T-helper 2 cell (primary cell): Measurements from ENCODE around the gene QRICH2.
A peak's percentile ranks its signal among the peaks of the same experiment; 100 is the strongest.
"Not testable (repeated sequence)": the region's sequence is repeated elsewhere in the genome, so short reads cannot be mapped to it uniquely, and the experiment has no call there.

Experiments used
- DNase-seq, 5 experiments: peaks; one replicate each; pipeline versions ENCODE4 v3.0.0 to v3.0.0-alpha.2; 2012 to 2022

QRICH2 gene

DNA sequence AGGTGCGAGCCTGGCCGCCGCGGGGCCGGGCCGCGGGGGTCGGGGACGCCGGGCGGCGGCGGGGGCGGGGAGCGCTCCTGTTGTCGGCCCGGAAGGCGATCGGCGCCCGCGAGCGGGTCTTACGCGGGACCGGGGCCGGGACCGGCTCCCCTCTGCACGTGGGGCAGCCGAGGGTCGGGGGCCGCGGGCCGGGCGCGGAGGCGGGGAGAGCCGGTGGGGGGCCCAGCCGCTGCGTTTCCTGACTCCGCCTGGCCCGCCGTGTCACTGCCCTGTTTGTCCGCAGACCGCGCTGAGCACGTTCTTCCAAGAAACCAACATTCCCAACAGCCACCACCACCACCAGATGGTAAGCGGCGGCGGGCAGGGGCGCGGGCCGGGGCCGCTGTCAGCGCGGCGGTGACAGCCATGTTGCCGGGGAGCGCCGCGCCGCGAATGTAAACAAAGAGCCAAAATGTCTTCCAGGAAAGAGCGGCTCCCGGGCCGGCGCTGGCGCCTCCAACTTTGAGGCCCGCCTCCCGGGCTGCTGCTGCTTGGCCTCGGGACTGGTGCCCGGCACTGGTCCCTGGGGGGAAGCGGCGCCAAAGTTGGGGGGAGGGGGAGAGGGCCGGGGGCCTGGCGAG is 42.3 kb downstream of the QRICH2 start:
- DNase-seq: peak in 4 of 5 experiments; percentile 39 to 68 (median 56)

DNA sequence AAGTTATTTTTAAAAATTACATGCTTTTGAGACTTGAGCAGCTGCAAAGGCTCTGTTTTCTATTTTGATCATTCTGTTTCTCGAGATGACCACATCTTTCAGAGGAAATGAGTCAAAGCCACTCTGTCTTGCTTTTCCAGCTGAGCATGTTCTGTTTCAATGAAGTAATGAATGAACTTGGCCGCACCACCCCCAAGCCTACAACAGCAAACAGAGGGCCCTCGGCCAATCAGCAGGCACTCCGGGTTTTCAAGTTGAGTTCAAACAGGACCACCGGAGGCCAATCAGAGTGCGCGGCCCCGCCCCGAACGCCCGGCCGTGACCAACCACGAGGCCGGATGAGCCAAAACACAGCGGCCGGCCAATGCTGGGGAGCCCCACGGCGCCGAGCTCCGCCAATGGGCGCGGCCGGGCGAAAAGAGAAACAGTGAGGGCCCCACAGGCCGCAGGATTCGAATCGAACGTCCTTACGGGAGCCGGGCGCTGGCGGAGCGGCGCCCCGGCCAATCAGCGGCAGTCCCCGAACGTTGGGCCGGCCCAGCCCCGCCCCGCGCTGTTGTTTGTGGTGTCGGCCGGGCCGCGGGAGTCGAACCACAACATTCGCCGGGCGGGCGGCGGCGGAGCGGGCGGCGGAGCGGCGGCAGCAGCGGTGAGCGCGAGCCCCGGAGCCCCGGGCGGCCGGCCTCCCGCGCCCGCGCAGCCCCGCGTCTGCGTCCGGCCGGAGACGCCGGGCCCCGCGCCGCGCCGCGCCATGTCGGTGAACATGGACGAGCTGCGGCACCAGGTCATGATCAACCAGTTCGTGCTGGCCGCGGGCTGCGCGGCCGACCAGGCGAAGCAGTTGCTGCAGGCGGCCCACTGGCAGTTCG is 43.1 kb downstream of the QRICH2 start, which contains the start of gene UBALD2:
Gene UBALD2, plus strand, starts transcription at position 594 of the 869 bp plus-strand sequence. Its CDS starts 158 bp downstream, at position 752.
- peak; percentile 92 to 100 (median 99) for DNase-seq

DNA sequence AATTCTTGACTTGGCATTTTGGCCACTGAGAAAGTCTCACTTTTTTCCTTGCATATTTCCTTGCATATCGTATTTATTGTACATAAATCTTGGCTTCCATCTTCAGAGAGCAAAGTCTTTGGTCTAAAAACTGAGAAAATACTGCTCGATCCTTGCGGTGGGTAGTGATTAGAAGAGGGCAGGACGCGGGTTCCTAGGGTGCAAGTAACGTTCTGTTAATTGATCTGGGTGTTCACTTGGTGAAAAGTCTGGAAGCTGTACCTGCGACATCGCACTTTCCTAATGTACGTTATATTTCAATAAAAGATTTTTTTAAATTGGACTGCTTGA is 43.7 kb downstream of the QRICH2 start:
- DNase-seq: peak in 1 of 5 experiments; percentile 88

DNA sequence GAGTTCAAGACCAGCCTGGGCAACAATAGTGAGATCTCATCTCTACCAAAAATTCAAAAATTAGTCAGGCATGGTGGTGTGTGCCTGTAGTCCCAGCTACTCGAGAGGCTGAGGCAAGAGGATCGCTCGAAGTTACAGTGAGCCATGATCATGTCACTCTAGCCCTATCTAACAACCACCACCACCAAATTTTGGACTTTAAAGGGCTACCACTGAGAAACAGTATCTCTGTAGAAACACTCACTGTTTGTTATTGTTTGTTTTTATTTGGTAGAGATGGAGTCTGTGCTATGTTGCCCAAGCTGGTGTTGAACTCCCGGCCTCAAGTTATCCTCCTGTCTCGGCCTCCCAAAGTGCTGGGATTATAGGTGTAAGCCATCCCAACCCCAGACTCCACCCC is 44.2 kb downstream of the QRICH2 start:
- no peak for DNase-seq

DNA sequence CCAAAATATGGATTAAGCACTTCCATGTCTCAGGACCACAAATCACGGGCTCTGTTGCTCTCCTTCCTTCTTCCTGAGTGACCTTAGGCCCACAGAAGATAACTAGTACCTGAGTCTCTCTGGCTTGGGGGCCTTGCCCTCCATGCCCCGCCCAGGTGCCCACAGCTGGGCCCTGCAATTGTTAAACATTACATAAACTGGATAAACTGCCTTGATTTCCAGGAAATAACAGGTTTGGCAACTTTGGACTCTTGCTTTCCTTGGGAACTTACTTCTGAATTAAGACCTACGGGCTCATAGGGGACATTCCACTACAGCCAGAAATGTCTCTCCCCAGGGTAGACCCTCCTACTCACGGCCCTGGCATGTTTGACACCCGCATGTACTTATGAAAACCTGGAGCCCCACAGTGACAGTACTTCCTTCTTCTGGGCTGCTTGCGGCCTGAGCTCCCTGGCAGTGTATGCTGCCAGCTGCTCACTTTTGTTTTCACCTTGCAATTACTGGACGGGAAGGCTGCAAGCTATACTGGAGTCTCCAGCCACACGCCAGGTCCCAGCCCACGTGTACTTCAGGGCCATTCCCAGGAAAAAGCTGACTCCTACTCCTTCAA is 45.2 kb downstream of the QRICH2 start:
- DNase-seq: peak in 1 of 5 experiments; percentile 40

DNA sequence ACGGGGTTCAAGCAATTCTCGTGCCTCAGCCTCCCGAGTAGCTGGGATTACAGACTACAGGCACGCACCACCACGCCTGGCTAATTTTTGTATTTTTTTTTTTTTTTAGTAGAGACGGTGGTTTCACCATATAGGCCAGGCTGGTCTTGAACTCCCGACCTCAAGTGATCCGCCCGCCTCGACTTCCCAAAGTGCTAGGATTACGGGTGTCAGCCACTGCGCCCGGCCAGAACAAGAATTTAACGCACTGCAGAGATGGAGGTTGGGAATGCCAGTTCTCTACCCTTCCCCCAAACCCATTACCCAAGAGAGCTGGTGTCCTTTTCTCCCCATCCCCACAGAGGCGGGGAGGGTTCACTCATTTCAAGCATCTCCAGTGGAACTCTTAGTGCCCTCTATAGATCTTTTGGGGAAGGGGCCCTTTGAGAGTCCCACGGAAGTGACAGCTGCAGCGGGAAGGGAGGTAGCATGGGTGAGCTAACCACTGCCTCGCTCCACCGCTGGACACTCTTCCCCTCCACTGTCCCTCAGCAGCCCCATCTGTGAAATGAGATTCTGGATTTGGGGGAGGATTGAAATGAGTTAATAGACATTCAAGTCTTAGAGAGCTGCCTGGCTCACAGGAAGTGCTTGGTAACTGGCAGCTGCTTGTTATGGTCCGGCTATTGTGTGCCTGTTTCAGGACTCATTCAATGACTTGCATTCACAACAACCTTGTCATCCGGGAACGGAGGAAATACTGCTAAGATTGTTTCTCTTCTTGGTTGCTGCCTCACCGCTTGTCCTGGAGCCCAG is 46.5 kb downstream of the QRICH2 start:
- peak in 1 of 5 experiments; percentile 63 for DNase-seq

DNA sequence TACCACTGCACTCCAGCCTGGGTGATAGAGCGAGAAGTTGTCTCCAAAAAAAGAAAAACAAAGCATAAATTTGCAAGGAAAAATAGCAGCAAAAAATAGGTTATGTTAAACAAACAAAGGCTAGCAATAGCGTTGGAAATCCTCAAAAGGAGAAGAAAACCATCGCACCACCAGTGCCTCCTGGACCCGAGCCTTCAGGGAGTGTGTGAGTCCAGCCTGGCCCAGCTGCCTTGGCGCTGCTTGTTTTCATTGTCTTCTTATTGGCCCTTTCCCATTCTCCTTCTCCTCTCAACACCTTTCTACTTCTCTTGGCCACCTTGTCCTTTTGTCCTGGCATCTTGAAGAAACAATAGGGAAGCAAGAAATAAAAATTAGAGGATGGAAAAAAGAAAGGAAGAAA is 47.4 kb downstream of the QRICH2 start:
- DNase-seq: no peak

DNA sequence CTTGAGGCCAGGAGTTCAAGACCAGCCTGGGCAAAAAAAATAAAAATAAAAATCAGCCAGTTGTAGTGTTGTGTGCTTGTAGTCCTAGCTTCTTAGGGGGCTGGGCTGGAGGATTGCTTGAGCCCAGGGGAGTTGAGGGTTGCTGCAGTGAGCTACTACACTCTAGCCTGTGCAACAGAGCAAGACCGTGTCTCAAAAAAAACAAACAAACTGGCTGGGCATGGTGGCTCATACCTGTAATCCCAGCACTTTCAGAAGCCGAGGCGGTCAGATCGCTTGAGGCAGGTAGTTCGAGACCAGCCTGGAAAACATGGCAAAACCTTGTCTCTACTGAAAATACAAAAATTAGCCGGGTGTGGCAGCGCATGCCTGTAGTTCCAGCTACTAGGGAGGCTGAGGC is 47.9 kb downstream of the QRICH2 start:
- no peak for DNase-seq

DNA sequence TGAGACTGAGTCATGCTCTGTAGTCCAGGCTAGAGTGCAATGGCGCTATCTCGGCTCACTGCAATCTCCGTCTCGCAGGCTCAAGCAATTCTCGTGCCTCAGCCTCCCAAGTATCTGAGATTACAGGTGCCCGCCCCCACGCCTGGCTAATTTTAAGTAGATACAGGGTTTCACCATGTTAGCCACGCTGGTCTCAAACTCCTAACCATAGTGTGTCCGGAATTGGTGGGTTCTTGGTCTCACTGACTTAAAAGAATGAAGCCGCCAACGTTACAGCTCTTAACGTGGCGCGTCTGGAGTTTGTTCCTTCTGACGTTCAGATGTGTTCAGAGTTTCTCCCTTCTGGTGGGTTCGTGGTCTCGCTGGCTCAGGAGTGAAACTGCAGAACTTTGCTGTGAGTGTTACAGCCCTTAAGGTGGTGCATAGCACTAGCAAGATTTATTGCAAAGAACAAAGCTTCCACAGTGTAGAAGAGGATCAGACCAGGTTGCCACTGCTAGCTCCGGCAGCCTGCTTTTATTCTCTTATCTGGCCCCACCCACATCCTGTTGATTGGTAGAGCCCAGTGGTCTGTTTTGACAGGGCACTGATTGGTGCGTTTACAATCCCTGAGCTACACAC is 51.5 kb downstream of the QRICH2 start:
- DNase-seq: peak in 2 of 5 experiments; percentile 71 to 77

DNA sequence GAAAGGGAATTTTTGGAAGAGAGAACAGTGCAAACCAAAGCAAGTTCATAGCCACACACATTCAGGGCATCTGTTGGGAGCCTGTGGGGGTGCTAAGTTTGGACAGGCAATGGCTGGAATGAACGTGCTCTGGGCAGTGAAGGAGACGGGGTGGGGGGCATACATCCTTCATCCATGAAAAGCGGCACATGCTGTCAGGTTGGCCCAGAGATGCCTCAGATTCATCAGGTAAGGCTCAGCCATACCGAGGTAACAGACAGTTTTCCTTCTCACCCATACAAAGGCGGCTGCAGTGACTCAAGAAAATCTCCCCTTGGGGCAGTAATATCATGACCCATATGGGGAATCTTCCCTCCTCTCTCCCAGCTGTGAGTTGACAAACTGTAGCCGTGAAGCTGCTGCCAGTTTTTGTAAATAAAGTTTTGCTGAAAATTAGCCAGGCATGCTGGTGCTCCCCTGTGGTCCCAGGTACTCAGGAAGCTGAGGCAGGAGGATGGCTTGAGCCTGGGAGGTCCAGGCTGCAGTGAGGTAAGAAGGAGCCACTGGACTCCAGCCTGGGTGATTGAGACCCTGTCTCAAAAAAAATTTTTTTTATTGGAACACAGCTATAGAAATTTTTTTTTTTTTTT is 52.2 kb downstream of the QRICH2 start:
- no peak for DNase-seq

DNA sequence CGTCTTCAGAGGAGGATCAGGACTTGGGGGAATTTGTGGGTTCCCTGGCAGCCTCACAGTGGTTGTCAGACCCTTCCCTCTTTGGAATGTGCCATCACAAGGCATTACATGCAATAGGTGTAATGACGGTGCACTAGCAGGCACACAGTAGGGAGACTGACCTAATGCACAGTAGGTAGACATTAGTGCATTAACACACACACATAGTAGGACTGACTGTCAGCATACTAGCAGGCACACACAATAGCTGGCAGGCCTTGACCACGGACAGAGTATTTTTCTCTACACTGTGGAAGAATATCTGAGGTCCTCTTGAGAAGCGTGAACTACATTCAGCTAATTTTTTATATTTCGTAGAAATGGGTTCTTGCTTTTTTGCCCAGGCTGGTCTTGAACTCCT is 53.8 kb downstream of the QRICH2 start:
- DNase-seq: no peak

DNA sequence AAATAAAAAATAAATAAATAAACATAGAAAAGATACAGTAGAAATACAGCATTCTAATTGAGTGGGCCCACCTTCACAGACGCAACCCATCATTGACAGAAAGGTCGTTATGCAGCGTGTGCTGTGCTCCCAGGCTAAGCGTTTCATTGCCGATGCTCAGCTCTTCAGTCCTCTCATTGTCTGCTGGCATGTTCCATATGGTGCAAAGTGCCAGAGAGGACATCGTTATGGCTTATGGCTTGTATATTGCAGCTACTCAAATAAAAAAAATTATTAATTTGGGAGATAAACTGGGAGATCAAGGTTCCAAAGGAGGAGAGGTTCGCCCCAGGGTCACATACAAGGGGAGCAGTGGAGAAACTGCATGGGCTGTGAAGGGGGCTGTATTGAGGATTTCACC is 54.2 kb downstream of the QRICH2 start:
- no peak for DNase-seq

DNA sequence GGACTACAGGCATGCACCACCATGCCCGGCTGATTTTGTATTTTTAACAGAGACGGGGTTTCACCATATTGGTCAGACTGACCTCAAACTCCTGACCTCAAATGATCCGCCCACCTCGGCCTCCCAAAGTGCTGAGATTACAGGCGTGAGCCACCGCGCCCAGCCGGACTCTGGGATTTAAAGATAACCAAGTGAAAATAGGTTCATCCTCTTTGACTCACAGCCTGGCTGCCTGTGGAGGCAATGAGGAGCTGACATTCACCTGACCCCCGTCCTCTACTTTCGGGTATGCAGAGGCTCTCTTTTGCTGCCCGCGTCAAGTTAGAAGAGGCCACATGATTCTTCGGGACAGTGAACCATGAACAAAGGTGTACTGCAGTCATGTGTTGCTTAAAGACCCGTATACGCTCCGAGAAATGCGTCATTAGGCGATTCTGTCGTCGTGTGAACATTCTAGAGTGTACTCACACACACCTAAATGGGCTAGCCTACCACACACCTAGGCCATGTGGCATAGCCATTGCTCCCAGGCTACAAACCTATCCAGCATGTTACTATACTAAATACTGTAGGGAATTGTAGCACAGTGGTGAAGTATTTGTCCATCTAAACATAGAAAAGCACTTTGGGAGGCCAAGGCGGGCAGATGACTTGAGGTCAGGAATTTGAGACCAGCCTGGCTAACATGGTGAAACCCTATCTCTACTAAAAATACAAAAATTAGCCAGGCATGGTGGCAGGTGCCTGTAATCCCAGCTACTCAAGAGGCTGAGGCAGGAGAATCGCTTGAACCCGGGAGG is 54.9 kb downstream of the QRICH2 start:
- DNase-seq: not testable (repeated sequence)

DNA sequence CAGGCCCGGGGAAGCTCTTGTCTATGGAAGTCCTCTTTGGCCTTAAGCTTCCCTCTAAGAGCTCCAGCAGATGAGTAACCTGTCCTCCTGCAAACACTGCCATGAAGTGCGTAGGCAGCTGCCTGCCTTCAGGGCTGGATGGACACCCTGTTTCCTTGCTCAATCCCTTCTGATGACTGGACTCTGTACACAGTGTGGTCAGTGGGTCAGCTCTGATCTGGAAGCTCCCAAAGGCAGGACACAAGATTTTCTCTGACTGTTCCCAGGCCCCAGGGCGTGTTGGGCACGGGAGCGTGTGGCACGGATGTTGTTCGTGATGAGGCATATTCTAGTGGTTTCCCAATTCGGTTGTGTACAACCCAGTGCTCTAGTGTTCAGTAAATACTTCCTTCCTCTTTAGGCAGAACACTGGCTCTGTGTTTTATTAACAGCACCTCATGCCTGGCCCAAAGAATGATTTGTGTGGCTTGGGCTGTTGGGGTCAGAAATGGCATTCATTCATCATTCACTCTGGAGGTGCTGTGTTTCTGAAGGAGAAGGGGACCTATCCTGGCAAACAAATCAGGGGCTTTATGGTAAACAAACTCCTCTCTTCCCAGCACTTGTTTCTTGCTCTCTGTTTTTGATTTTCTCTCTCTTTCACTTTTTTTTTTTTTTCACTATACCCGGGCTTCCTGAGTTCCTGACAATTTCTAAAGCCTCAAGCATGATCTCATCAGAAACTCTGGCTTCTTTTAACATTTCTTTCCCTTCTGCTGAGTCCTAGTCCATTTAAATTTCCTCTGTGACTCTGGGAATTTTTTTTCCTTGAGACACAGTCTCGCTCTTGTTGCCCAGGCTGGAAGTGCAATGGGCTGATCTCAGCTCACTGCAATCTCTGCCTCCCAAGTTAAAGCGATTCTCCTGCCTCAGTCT is 55.8 kb downstream of the QRICH2 start:
- DNase-seq: peak in 1 of 5 experiments; percentile 88

DNA sequence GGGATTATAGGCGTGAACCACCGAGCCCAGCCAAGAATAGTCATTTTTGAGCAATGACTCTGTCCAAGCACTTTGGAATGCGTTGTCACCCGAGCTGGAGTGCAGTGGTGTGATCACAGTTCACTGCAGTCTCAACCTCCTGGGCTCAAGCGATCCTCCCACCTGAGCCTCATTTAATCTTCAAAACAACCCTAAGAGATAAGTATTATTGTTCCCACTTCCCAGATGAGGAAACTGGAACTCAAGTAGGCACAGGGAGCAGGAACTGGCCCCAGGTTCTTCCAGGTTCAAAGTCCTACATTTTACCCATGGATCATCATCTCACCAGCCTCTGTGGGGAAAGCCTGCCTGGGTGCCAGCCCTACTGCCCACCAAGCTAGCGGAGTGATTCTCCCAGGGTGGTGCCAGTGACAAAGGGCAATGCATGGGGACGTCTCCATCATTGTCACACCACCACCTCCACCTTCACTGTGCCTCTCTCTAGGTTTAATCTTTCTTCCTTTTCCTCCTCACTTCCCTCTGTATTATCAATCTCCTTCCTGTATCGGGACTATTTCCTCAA is 56.5 kb downstream of the QRICH2 start:
- no peak for DNase-seq

DNA sequence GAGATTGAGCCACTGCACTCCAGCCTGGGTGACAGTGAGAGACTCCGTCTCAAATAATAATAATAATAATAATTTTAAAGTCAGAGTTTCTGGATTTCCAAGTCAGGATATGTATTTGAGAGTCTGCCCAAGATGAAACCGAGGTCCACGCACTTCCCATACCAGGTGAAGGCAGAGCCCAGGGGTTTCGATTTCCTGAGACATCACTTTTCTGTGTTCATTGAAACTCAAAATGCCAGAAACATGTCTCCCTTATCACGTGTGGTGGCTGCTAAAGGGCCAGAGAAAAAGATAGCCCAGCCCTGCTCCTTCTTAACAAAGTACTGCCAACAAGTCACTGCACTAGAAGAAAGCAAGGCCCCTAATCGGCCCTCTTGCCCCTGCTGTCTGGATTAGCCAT is 57.9 kb downstream of the QRICH2 start:
- DNase-seq: no peak

DNA sequence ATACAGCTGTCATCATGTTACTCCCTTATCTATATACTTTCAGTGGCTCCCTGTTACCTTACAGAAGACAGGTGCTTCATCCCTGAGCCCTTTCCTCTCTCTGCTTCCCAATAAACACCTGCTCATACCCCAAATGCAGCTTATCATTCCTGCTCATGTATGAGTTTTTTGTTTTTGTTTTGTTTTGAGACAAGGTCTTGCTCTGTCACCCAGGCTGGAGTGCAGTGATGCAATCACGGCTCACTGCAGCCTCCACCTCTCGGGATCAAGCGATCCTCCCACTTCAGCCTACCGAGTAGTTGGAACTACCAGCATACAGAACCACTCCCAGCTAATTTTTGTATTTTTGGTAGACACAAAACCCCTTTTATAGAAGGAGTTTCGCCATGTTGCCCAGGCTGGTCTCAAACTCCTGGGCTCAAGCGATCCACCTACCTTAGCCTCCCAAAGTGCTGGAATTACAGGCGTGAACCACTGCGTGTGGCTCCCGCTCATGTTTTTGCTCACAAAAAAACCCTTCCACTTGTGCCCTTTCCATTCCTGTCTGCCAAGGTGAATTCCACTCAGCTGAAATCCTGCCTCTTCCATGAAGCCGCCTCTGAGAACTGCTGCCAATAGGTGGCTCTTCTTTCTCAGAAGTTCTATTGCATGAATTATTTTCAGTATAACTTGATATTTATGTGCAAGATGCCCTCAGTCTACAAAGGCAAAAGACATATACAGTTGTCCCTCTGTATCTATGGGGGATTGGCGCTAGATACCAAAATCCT is 59.9 kb downstream of the QRICH2 start:
- no peak for DNase-seq

DNA sequence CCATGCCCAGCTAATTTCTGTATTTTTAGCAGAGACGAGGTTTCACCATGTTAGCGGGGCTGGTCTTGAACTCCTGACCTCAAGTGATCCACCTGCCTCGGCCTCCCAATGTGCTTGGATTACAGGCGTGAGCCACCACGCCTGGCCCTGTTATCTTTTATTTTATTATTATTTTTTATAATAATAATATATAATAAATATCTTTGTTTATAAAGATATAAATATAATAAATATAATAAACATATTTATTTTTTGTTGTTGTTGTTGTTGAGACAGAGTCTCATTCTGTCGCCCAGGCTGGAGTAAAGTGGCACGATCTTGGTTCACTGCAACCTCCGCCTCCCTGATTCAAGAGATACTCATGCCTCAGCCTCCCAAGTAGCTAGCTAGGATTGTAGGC is 60.8 kb downstream of the QRICH2 start:
- no peak for DNase-seq
